NCI-H2029 (cell line): Measurements from ENCODE around the gene SPATA13.

Experiments
- DNase-seq: peaks from one replicate; lab custom pipeline; 2025; lab: John Stamatoyannopoulos, UW

Gene SPATA13

DNA sequence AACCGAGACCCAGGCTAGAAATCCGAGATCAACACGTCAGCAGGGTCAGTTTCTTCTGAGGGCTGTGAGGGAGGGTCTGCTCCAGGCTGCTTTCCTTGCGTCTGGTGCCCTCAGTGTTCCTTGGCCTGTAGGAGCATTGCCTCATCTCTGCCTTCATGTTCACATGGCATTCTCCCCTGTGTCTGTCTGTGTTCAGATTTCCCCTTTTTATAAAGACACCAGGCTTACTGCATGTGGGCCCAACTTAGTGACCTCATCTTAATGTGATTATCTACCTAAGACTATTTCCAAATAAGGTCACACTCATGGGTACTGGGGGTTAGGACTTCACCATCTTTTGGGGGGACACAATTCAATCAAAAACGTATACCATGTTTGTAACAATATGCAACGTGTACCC lies 91.6 kb downstream of the SPATA13 start:
- no peak for DNase-seq

GRCh38 chr13:24253520-24254145 lies 93.1 kb downstream of the SPATA13 start:
- DNase-seq, result no peak

DNA sequence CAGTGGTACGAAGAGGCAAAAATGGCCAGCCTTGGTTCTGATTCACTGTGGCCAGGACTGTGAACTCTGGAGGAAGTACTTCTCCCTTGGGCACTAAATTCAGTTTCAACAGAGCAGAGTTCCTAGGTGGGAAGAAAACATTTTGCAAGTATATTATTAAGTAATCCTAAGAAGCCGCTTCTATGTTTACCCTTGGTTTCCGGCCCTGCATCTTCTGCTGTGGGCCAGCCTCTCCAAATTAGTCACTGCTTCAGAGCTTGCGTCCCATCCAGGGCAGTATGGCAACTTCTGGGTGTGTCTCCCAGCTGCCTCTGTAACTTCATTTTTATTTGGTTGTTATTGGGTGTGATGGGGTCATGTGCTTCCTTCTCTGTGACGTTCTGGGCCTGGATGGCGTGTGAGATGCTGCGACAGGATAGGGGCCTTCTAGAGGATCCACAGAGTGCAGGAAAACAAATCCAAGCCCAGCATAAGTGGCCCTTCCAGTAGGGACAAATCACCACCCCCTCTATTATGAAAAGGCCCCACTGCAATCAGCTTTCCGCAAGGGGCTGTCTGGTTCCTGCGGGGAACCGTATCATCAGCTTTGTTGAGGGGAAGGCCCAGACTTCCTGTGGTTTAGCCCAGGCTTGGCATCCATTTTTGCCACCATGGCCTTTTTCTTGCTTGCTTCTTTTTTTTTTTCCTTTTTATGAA lies 93.8 kb downstream of the SPATA13 start:
- DNase-seq, result no peak

DNA sequence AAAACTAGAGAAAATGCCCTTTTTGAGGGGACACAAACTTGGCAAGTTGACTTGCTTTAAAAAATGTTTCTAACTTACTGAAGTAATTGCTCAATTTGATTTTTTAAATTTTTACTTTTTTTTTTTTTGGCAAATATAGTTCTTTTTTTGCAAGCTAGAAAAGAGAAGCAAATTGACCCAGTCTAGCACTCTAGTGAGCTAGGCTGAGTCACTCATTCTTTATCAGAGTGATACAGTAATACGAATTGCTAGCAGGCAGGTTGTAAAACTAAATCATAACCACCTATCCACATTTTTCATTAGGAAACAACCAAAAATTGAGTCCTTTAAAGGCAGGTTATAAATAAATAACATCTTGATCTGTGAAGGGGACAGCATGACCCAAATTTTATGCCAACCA lies 97.0 kb downstream of the SPATA13 start:
- no peak for DNase-seq

DNA sequence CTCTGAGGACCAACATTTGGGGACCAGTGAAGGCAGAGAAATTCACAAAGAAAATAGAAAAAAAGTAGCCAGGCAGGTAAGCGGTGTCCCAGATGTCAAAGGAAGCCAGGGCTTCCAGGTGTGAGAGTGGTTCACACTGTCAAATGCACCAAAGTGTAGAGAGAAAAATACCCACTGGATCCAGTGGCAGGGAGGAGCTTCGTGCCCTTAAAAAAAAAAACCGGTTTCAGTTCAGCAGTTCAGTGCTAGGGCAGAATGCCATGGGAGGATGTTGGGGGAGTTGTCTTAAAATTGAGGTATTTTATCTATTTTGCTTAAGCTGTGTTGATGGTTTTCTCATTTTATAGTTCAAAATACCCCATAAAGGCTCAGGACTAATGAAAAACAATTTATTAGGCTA lies 101.0 kb downstream of the SPATA13 start:
- DNase-seq, result no peak

DNA sequence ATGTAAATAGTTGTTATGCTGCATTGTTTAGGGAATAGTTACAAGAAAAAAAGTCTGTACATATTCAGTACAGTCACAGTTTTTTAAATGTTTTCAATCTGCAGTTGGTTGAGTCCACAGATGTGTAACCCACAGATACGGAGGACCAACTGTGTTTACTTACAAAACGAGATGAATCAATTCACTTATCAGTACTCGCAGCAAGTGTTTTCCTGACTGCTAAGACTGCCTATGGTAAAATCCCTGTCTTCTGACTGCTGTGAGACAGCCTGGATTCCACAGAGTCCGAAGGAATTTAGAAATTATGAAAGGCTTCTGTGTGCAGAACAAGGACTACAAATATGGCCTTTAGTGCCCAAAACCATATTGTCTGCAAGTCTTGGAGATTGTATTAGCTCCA lies 103.1 kb downstream of the SPATA13 start:
- no peak for DNase-seq

DNA sequence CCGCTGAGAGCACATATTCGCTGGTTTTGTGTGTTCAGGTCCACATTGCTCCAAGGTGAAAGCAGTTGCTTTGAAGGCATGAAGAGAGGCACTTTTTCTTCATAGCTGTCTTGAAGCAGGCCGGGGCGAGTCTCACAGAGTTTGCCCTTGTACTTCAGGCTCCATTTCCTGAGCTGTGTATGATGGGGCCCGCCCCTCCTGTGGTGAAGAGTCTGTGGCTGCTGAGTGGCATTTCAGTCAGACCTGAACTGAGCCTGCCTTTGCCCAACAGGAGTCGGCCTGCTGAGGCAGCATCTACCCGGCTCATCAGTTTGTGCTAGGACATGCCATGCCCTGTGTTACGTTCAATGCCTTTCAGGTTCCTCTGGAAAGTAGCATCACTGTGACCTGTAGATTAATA lies 104.5 kb downstream of the SPATA13 start:
- no peak for DNase-seq

GRCh38 chr13:24265453-24265852 lies 104.9 kb downstream of the SPATA13 start:
- DNase-seq, result no peak

- DNase-seq, result no peak
These were observed 106.8 kb downstream of the SPATA13 start for GRCh38 chr13:24267274-24267673.

DNA sequence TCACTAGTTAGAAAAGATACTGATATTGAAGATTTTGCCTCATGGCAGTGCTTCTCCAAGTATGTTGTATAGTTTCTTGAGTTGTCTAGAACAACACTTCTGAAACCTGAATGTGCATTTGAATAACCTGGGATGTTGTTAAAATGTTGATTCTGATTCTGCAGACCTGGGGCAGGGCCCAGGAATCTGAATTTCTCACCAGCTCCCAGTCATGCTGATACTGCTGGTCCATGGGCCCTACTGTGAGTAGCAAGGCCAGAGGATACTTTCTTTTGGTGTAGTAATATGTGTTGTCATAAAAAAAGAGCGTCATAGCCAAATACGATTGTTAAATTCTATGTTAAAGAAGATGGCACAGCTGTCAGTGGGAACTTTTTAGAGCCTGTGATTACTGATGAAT lies 107.3 kb downstream of the SPATA13 start:
- no peak for DNase-seq

GRCh38 chr13:24269821-24270220 lies 109.3 kb downstream of the SPATA13 start:
- no peak for DNase-seq

- no peak for DNase-seq
These were observed 110.2 kb downstream of the SPATA13 start for GRCh38 chr13:24270639-24271141.

DNA sequence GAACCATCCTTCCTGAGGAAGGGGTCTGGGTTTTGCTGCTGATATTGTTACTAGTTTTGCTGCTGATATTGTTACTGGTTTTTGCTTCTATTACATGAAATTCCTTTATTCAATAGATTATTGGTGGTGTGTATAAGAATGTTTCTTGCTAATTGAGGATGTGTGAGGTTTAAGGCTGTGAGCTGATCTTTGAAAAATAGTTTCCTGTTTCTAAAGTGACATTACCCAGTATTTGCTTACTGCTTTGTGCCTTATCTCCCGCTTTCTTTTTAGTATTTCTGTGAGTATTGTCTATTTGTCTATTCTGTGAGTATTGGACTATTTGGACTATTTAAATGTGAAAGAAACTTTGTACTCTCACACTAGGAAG lies 110.7 kb downstream of the SPATA13 start:
- DNase-seq, result no peak

DNA sequence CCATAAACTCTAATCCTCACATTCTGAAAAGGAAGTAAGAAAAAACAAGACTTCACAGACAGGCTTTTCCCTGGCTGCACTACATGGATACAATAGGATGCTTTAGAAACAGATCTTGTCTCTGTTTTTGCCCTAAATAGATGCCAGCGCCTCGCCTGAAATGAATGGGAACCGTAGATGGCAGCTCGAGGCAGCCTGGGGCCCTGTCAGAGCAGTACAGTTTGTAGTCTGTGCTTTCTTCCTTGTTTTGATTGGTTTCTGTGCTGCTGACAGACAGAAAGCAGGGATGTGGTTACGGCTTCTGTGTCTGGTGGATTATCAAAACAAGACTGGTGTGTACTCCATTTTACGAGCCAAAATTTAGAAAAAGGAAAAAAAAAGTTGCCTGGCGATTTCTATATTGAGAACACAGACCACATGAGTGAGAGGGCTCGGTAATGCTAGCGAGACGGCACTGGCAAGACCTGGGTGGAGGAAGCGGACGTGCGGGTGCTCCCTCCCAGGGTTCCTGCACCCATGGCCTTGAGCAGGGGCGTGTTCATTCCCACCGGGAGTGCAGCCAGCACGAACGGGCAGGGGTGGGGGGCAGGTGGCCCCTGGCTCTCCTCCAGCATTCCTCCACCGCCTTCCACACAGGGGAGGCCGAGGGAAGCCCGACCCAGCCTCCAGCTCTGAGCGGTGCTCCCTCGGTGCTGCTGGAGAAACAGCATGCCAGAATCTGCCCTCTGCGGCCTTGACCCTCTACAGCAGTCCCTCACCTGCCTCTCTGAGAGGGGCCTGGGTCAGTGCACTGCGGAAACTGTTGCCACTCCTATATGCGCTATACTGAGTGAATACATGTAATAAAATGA lies 111.3 kb downstream of the SPATA13 start:
- DNase-seq, result no peak

DNA sequence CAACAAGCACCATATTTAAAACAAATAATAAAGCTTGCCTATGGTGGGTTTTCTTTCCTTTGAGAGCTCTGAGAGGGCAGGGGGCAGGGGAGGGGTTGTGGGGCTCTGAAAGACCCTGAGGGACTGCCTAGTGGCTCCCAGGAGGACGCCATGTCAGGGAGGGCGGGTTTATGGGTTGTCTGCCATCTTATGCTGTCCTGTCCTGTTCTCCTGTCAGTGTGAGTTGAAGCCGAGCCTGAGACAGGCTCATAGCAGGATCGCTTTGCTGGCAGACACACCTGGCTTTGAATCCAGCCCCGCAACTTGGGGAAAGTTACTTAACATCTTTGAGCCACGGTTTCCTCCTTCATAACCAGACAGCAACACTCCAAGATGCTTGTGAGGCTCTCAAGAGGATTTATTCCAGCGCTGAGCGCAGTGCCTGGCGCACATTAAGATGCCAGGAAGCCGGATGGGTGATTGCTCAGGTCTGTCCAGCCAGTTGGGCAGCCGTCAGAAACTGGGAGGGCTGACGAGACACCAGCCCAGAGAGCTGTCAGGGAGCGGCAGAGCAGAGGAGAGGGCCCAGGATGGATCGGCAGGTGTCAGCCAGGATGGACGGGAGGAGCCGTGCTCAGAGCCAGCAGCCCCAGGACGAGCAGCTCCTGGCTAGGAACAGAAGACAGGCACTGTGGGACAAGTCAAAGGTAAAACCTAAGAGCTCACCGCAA lies 112.1 kb downstream of the SPATA13 start:
- no peak for DNase-seq

- no peak for DNase-seq
These were observed 113.4 kb downstream of the SPATA13 start for GRCh38 chr13:24273926-24274325.

- no peak for DNase-seq
These were observed 114.0 kb downstream of the SPATA13 start for GRCh38 chr13:24274452-24275021.

DNA sequence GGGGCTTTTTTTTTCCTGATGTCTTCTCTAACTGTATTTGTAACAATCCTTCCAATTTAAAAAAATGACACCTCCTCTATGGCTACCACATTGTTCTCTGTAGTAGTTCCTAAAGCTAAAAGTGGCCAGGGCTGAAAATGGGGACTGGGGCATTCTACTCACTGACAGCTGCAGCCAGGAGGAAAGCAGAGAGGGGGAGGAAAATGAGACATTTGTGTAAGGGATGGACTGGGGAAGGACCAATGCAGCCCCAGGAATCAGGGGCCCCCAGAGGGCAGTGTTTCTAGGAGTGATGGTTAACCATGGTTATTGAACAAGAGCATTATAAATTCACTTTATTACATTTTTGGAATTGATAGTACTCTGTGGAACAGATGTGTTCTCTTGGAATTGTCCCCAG lies 114.5 kb downstream of the SPATA13 start:
- no peak for DNase-seq

- DNase-seq, result no peak
These were observed 115.8 kb downstream of the SPATA13 start for GRCh38 chr13:24276306-24276705.

- DNase-seq, result no peak
These were observed 116.3 kb downstream of the SPATA13 start for GRCh38 chr13:24276861-24277260.

DNA sequence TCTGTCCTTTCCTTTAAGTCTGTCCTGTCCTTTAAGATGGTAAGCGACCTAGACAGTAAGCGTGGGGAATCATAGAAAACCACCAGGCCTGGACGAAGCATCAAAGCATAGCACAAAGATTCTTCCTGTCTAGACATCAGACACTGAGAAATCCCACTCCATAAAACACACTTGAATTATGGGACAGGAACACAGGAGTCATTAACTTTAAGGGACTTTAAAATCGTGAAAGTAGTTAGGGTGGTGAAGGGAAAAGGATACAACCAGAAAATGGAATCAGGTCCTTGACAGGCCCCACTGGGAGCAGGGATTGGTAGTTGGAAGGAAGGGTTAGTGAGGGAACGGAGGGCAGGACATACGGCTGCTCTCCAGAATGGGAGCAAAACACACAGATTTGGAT lies 117.2 kb downstream of the SPATA13 start:
- DNase-seq, result no peak
